Endothelial cell of umbilical vein (primary cell): ENCODE results near the gene ZRANB1.

ENCODE experiments used
- CTCF ChIP-seq, 2 donors: IDR thresholded peaks; 1 replicate in 1 of 2; 2 replicates in 1 of 2; pipeline ENCODE4 v1.5.1; 2011; ENCODE audit warnings: low read length in 2 of 2, mild to moderate bottlenecking in 2 of 2, moderate library complexity in 2 of 2, control low read depth in 1 of 2, inconsistent platforms in 1 of 2, low read depth in 1 of 2; ENCODE audit not compliant: insufficient read depth in 1 of 2; ENCODE audit errors: extremely low read depth in 1 of 2
- POLR2AphosphoS5 ChIP-seq: IDR thresholded peaks from 2 replicates; pipeline ENCODE4 v1.6.1; 2012; ENCODE audit warnings: low read depth, mild to moderate bottlenecking, control low read depth, low read length, moderate library complexity; ENCODE audit not compliant: insufficient read depth

- TF ChIP-seq CTCF (IDR thresholded peaks at IDR 0.05; ENCODE audit: extremely low read depth in 1 of 2, insufficient read depth in 1 of 2, low read depth in 1 of 2, low read length in 2 of 2) (no peak), POLR2AphosphoS5 (no peak)
Observed at GRCh38 chr10:124912101-124912886, 29.6 kb upstream of the ZRANB1 start.
